GM20431 (cell line): Measurements from ENCODE around the gene ARHGAP45.

Source experiments
- in situ Hi-C: fragments of 300-500 bp; cut with MseI, MboI; formaldehyde crosslinking; loops from one replicate; pipeline ENCODE4 v1.15.0; 2020; ENCODE audit warnings: low sequenced_read_pairs; ENCODE audit not compliant: unreplicated experiment

Gene ARHGAP45

GRCh38 chr19:1098177-1099051, 31.4 kb downstream of the ARHGAP45 start:
- in situ Hi-C loops, result no loop called here

GRCh38 chr19:1101337-1101698, 34.4 kb downstream of the ARHGAP45 start:
- in situ Hi-C loops, result no loop called here

- in situ Hi-C loops, result no loop called here
Measured at GRCh38 chr19:1102407-1103131, 35.6 kb downstream of the ARHGAP45 start.

DNA sequence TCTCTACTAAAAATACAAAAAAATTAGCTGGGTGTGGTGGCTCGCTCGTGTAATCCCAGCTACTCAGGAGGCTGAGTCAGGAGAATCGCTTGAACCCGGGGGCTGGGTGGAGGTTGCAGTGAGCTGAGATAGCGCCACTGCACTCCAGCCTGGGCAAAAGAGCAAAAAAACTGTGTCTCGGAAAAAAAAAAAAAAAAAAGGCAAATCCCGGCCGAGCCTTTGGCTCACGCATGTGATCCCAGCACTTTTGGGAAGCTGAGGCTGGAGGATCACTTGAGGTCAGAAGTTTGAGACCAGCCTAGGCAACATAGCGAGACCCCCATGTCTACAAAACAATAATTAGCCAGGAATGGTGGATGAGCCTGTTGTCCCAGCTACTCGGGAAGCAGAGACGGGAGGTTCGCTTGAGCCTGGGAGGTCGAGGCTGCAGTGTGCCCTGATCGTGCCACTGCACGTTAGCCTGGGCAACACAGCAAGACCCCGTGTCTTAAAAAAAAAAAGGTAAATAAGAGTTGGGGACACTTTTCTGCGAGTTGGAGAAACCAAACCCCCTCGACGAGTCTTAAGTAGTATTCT, 36.3 kb downstream of the ARHGAP45 start:
- in situ Hi-C loops, result no loop called here

GRCh38 chr19:1103708-1104310, 36.8 kb downstream of the ARHGAP45 start, which contains the start of gene GPX4:
Gene GPX4 (plus strand): TSS chr19:1103994. CDS start chr19:1104044, 50 bp downstream.
- in situ Hi-C loops, result no loop called here

- in situ Hi-C loops, result no loop called here
Measured at GRCh38 chr19:1104311-1105007, 37.5 kb downstream of the ARHGAP45 start.

DNA sequence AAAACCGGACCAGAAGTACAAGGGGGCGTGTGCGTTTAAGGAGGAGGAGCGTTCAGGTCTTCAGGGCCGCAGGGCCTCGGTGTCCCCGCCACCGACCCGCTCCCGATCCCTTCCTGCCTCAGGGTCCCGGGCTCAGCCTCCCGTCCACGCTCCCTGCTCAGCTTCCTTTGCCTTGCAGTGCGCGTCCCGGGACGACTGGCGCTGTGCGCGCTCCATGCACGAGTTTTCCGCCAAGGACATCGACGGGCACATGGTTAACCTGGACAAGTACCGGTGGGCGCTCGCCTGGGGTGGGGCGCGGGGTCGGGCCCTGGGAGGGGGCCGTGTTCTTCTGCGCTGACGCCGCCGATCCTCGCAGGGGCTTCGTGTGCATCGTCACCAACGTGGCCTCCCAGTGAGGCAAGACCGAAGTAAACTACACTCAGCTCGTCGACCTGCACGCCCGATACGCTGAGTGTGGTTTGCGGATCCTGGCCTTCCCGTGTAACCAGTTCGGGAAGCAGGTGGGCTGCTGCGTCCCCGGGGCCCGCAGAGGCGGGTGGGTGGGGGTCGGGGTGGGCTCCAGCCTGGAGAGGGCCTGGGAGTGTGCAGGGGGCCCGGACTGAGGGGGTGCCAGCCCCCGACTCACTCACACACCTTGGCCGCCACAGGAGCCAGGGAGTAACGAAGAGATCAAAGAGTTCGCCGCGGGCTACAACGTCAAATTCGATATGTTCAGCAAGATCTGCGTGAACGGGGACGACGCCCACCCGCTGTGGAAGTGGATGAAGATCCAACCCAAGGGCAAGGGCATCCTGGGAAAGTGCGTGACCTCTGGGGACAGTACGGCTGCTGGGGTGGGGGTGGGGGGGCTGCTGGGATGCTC, 38.3 kb downstream of the ARHGAP45 start:
- in situ Hi-C loops, result no loop called here

DNA sequence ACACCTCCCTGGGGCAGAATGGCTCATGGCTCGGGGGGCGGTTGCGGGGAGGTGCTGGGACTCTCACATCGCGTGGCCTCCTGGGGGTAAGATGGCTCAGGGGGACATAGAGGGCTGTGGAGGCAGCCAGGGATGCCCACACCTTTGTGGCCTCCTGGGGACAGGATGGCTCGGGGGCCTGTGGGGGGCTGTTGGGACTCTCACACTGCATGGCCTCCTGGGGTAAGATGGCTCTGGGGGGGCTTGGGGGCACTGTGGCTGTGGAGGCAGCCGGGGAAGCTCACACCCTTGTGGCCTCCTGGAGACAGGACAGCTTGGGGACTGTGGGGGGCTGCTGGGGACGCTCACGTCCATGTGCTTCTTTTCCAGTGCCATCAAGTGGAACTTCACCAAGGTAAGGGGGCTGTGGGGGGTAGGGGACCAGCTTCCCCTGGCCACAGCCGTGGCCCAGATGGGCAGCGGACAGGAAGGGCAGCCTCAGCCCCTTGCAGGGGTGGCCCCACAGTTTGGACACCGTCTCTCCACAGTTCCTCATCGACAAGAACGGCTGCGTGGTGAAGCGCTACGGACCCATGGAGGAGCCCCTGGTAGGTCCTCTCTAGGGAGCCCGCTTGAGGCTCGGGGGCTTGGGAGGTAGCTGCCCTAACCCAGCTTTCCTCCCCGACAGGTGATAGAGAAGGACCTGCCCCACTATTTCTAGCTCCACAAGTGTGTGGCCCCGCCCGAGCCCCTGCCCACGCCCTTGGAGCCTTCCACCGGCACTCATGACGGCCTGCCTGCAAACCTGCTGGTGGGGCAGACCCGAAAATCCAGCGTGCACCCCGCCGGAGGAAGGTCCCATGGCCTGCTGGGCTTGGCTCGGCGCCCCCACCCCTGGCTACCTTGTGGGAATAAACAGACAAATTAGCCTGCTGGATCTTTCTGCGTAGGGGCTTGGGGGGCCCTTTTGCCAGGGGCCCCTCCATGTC, 39.2 kb downstream of the ARHGAP45 start:
- in situ Hi-C loops, result no loop called here

DNA sequence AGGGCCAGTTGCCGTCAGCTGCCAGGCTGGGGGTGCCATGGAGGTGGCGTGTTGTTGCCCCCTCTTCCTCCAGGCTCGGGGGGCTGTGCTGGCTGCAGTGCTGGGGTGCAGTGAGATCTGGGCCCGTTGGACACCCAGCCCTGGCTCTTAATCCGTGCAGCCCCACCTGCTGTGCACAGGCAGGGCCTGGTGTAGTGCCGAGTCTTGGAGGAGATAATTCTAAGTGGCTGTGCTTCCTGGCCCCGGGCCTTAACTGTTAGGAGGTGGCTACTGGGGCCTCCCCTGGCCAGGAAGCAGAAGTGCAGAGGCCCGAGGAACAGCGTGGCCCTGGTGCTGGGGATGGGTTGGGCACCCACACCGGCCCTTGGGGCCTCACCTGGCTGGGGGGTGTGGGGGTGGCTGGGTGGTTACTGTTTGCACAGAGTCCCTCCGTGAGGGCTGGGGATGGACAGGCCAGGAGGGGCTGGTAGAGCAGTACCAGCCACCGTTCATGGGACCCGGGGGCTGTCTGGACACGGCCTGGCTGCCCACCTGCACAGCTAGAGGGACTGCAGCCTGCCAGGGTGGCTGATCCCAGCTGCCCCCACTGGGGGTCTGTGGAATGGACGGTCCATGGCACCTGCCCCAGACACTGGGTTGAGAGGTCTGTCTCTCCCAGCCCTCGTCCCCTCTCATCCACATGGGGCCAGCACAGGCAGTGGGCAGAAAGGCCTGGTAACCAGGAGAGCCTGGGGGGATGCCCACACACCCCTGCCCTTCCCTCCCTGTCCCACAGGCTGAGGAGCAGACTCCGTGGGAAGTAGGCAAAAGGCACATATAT, 40.1 kb downstream of the ARHGAP45 start:
- in situ Hi-C loops, result no loop called here

- in situ Hi-C loops, result no loop called here
Measured at GRCh38 chr19:1107661-1108261, 40.8 kb downstream of the ARHGAP45 start.

DNA sequence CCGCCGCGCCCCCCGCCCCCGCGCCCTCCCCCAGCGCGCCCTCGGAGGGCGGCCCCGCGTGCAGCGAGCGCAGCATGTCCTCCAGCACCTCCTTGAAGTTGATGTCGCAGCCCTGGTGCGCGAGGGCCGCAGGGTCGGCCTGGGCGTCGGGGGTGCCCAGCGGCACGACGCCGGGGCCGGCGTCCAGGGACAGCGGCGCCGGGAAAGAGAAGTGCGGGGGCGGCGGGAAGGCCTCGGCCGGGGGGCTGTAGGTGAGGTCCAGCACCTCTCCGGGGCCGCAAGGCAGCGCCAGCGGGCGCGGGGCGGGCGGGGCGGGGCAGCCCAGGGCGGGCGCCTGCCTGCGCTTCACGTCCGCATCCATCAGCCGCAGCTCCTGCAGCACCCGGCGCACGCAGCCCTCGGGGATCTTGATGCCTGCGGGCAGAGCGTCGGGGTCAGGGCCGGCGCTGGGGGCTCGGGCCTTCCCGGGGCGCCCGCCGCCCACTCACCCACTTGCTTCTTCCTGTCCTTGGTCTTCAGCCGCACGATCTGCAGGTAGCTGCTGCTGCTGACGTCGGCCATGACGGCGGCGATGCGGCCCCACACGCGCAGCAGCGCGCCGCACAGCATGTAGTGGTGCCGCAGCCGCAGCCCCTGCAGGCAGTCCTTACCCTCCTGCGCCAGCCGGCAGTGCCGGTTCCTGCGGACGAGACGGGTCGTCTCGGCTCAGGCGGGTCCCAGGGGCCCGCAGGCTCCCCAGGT, 41.5 kb downstream of the ARHGAP45 start:
- in situ Hi-C loops, result no loop called here

GRCh38 chr19:1109032-1109551, 42.1 kb downstream of the ARHGAP45 start:
- in situ Hi-C loops, result no loop called here

DNA sequence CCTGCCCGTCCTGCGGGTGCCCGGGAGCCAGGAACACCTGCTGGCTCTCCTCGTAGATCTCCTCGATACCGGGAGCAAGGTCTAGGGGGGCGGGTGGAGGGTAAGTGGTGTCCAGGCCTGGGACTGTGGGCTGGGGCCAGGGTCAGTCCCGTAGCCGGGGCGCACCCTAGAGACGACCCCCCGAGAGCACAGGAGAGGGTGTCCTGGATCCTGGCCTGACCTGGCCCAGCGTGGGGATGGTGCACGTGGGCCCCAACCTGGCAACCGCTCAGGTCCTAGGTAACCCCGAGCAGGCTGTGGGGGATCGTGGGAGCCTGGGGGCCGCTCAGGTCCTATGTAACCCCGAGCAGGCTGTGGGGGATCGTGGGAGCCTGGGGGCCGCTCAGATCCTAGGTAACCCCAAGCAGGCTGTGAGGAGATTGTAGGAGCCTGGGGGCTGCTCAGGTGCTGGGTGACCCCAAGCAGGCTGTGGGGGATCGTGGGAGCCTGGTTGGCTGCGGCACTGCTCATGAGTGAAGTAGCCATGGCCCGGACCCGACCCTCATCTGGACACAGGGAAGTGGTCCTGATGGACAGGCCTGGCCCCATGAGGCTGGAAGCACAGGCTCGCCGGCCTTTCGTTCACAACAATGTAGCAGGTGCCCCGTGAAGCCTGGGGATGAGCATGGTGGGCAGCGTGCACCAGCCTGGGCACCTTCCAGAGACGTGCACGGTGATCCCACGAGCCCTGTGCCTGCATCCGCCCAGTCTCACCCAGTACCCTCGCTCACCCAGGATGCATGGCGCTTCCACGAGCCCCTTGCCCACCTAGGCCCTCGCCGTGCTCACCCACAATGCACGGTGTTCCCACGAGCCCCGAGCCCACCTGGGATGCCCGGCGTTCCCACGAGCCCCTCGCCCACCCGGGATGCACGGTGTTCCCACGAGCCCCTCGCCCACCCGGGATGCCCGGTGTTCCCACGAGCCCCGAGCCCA, 43.0 kb downstream of the ARHGAP45 start:
- in situ Hi-C loops, result loop anchor here (10.0 kb wide), 1 partner anchor 75 kb away; no protein-coding TSS in a partner anchor

GRCh38 chr19:1110809-1111640, 44.1 kb downstream of the ARHGAP45 start:
- in situ Hi-C loops, result loop anchor here (10.0 kb wide), 1 partner anchor 74 kb away; no protein-coding TSS in a partner anchor
